A673 (cell line): Measurements from ENCODE around the gene TRAPPC12.

Experiments
- CTCF ChIP-seq: fragments of 300-800, 200-600 bp; sonication (generic); conservative IDR thresholded peaks from 2 replicates; pipeline ENCODE4 v1.5.1; 2017; ENCODE audit warnings: low read depth, mild to moderate bottlenecking, antibody characterized with exemption, low read length, moderate library complexity, mixed read lengths
- EZH2 ChIP-seq: fragments of 200-600 bp; sonication (generic); IDR thresholded peaks from 2 replicates; pipeline ENCODE4 v1.6.1; 2017; ENCODE audit warnings: borderline replicate concordance, low read depth, mild to moderate bottlenecking, mixed read lengths, antibody characterized with exemption, low read length; ENCODE audit not compliant: poor library complexity, severe bottlenecking

GRCh38 chr2:3404349-3404894 lies 24.9 kb downstream of the TRAPPC12 start:
- no peak for TF ChIP-seq CTCF
- no peak for TF ChIP-seq EZH2
